Kidney (tissue), 14 donors: Measurements from ENCODE around the gene SMYD3. TPM values are rescaled to one million over a fixed set of nuclear protein-coding genes. Genes with fewer than 3 reads are reported as not detected.

Experiments
- DNase-seq, 5 donors: peaks; one replicate each; pipeline ENCODE4 v3.0.0-alpha.2; 2013 to 2020
- FAIRE-seq: peaks from 2 replicates; lab custom pipeline; 2012; peaks lifted over from hg19 to GRCh38; lab: Jason Lieb, UNC
- H3K27ac ChIP-seq, 2 donors: one replicate each; pipeline ENCODE4 v1.7.0; 2013; ENCODE audit warnings: low read depth in 2 of 2, low read length in 2 of 2, inconsistent platforms in 1 of 2
- H3K27me3 ChIP-seq: one replicate; pipeline ENCODE4 v1.7.1; 2013; ENCODE audit warnings: low read length, inconsistent platforms; ENCODE audit not compliant: control insufficient read depth, insufficient read depth
- H3K36me3 ChIP-seq, 3 donors: one replicate each; pipeline versions ENCODE4 v1.7.0 to v1.7.1; 2013; ENCODE audit warnings: low read length in 3 of 3, control low read depth in 1 of 3, inconsistent platforms in 1 of 3; ENCODE audit not compliant: insufficient read depth in 3 of 3, control insufficient read depth in 2 of 3
- H3K4me1 ChIP-seq, 3 donors: one replicate each; pipeline versions ENCODE4 v1.7.0 to v1.7.1; 2013; ENCODE audit warnings: low read length in 3 of 3, inconsistent platforms in 1 of 3, low read depth in 1 of 3; ENCODE audit not compliant: control insufficient read depth in 2 of 3, insufficient read depth in 2 of 3
- H3K4me3 ChIP-seq, 3 donors: one replicate each; pipeline versions ENCODE4 v1.7.0 to v1.8.1; 2013; ENCODE audit warnings: low read length in 3 of 3, control low read depth in 1 of 3, inconsistent platforms in 1 of 3
- H3K9ac ChIP-seq, 3 donors: one replicate each; pipeline versions ENCODE4 v1.7.0 to v1.7.1; 2013; ENCODE audit warnings: low read length in 3 of 3, control low read depth in 1 of 3, inconsistent platforms in 1 of 3
- H3K9me3 ChIP-seq, 3 donors: one replicate each; pipeline versions ENCODE4 v1.7.0 to v1.7.1; 2013; ENCODE audit warnings: low read length in 3 of 3, control low read depth in 1 of 3, inconsistent platforms in 1 of 3; ENCODE audit not compliant: control insufficient read depth in 2 of 3, insufficient read depth in 1 of 3
- CTCF ChIP-seq: IDR thresholded peaks from 3 replicates; pipeline ENCODE4 v1.5.1; 2012; ENCODE audit warnings: mild to moderate bottlenecking, moderate library complexity, borderline replicate concordance; ENCODE audit not compliant: insufficient read depth; ENCODE audit errors: extremely low read depth
- intact Hi-C: fragments of 100-400 bp; cut with DNase I; formaldehyde crosslinking; loops from one replicate; pipeline ENCODE4 v1.11.1; 2022
- polyA plus RNA-seq: library from polyadenylated mRNA; stranded (reverse); fragments of 350-450 nt; fragmentation: Illumina TruSeq; extraction: RNeasy Lipid Tissue Mini Kit (QIAGEN cat#74804); gene quantifications from one replicate; pipeline ENCODE4 v1.2.3, GENCODE V29; 2014; ENCODE audit warnings: low read depth, low replicate concordance; ENCODE audit not compliant: insufficient read depth
- total RNA-seq: library from RNA; stranded (reverse); fragmentation: NEBNext Ultra II Directional; extraction: Animal tissue kit (Norgen Biotek cat#: 25700); gene quantifications from one replicate; pipeline ENCODE4 v1.2.1, GENCODE V29; 2021
- donor health status: control.
- donor health status: control.
- donor health status: control.
- donor health status: control.
- donor health status: control.
- donor health status: DM: yes; HTN: yes; CAD: no.
- donor health status: Normal renal cell carcinoma (clear cell type).

SMYD3 gene
- total and polyA plus RNA-seq, 2 donors from 2014 or later = 23.3 to 23.9 TPM

- Histone ChIP-seq H3K4me1 (no peaks in the 10 kb centered on the region), H3K27ac (no peak overlapping the region), H3K9me3 (no peaks in the 10 kb centered on the region), H3K9ac (no peak overlapping the region), H3K36me3 (no peaks in the 10 kb centered on the region), H3K27me3 (no peaks in the 10 kb centered on the region), H3K4me3 (no peak overlapping the region)
- DNase-seq (no peak), FAIRE-seq (no peak)
- no peak for TF ChIP-seq CTCF
- intact Hi-C loops = no loop called here
Observed at GRCh38 chr1:246382589-246383238, 124.4 kb downstream of the SMYD3 start.

GRCh38 chr1:246381452-246381851, 125.6 kb downstream of the SMYD3 start:
- H3K9me3 ChIP-seq = no peaks in the 10 kb centered on the region
- H3K27ac ChIP-seq = no peak overlapping the region
- H3K9ac ChIP-seq = no peak overlapping the region
- no peak overlapping the region for H3K4me3 ChIP-seq
- DNase-seq (no peak), FAIRE-seq (no peak)
- H3K4me1 ChIP-seq = no peaks in the 10 kb centered on the region
- no peaks in the 10 kb centered on the region for H3K36me3 ChIP-seq
- TF ChIP-seq CTCF = no peak
- no peaks in the 10 kb centered on the region for H3K27me3 ChIP-seq
- intact Hi-C loops = no loop called here

GRCh38 chr1:246377625-246378153, 129.4 kb downstream of the SMYD3 start:
- DNase-seq (no peak), FAIRE-seq (no peak)
- intact Hi-C loops = no loop called here
- H3K27ac ChIP-seq = no peak overlapping the region
- no peak for TF ChIP-seq CTCF
- no peaks in the 10 kb centered on the region for H3K4me1 ChIP-seq
- H3K36me3 ChIP-seq = no peaks in the 10 kb centered on the region
- no peak overlapping the region for H3K4me3 ChIP-seq
- no peak overlapping the region for H3K9ac ChIP-seq
- no peaks in the 10 kb centered on the region for H3K9me3 ChIP-seq
- H3K27me3 ChIP-seq = no peaks in the 10 kb centered on the region
